Stimulated activated CD4-positive, alpha-beta T cell treated with anti-CD3 and anti-CD28 coated beads, Interleukin-1b, Interleukin-23, amount 100 ng/mL, for 24 hours (primary cell): ENCODE results near the gene NFATC1.

Experiments
- DNase-seq, 4 experiments: peaks; one replicate each; pipeline ENCODE4 v3.0.0-alpha.2; 2020; ENCODE audit warnings: low read depth in 4 of 4, low spot score in 1 of 4

Gene NFATC1

GRCh38 chr18:79567481-79568147 lies 171.9 kb downstream of the NFATC1 start:
- no peak for DNase-seq

- DNase-seq: no peak
These were observed 172.9 kb downstream of the NFATC1 start for GRCh38 chr18:79568543-79569205.

- no peak for DNase-seq
These were observed 174.0 kb downstream of the NFATC1 start for GRCh38 chr18:79569720-79570119.

GRCh38 chr18:79570266-79571201 lies 174.8 kb downstream of the NFATC1 start:
- DNase-seq: peak in 1 of 4 experiments; percentile 8

- no peak for DNase-seq
These were observed 175.7 kb downstream of the NFATC1 start for GRCh38 chr18:79571211-79572092.

GRCh38 chr18:79572093-79572780 lies 176.5 kb downstream of the NFATC1 start:
- no peak for DNase-seq

GRCh38 chr18:79572848-79573451 lies 177.2 kb downstream of the NFATC1 start:
- no peak for DNase-seq

GRCh38 chr18:79573921-79574491 lies 178.3 kb downstream of the NFATC1 start:
- no peak for DNase-seq

- DNase-seq: no peak
These were observed 179.3 kb downstream of the NFATC1 start for GRCh38 chr18:79574938-79575525.

GRCh38 chr18:79575891-79576685 lies 180.4 kb downstream of the NFATC1 start:
- no peak for DNase-seq

GRCh38 chr18:79576686-79577351 lies 181.1 kb downstream of the NFATC1 start:
- DNase-seq: no peak

GRCh38 chr18:79577451-79578395 lies 182.0 kb downstream of the NFATC1 start:
- DNase-seq: no peak

GRCh38 chr18:79578396-79579260 lies 182.9 kb downstream of the NFATC1 start:
- no peak for DNase-seq
